ENCODE measurements around the gene KYNU. TPM values are rescaled to one million over a fixed set of nuclear protein-coding genes. Genes with fewer than 3 reads are reported as not detected.
A peak's percentile ranks its signal among the peaks of the same experiment; 100 is the strongest.
"Not testable (repeated sequence)": the region's sequence is repeated elsewhere in the genome, so short reads cannot be mapped to it uniquely, and the experiment has no call there.

KYNU gene
- total and polyA plus RNA-seq, 8 donors = 0.12 to 2.6 (median 0.53) TPM

DNA sequence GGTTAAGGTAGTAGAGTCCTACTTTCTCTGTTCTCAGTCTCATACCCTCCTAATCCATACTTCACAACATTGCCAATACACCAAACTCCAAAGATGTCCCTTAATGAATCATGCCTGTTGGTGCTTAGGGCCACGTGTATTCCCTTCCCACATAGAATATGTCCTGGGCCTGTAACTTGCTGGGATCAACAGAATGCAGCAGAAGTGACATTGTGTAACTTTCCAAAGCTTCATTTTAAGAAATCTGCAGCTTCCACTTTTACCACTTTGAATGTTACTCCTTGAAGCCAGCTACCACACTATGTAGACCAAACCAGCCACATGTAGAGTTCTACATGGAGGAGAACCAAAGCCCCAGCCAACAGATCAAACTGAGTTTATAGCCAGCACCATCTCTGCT, 193.2 kb downstream of the KYNU start:
- FAIRE-seq (no peak), ATAC-seq (peak in 1 of 4 donors; percentile 23), DNase-seq (no peak)
- TF ChIP-seq CTCF (IDR thresholded peaks at IDR 0.05) = no peak
- Histone ChIP-seq H3K9me3 (no peaks in the 10 kb centered on the region), H3K4me1 (no peaks in the 10 kb centered on the region), H3K4me3 (no peak overlapping the region), H3K27ac (no peak overlapping the region), H3K27me3 (no peaks in the 10 kb centered on the region), H3K36me3 (no peaks in the 10 kb centered on the region)
- WGBS, 2 donors = 40 to 54% methylated on average over 1 of the region's 1 CpG
- intact Hi-C loops (cut with DNase I) = no loop called here

- WGBS, 2 donors = 42 to 69% methylated on average over 4 of the region's 4 CpGs
- no peak for TF ChIP-seq CTCF (IDR thresholded peaks at IDR 0.05)
- Histone ChIP-seq H3K27me3 (no peaks in the 10 kb centered on the region), H3K4me1 (no peaks in the 10 kb centered on the region), H3K36me3 (no peaks in the 10 kb centered on the region), H3K4me3 (no peak overlapping the region), H3K9me3 (no peaks in the 10 kb centered on the region), H3K27ac (no peak overlapping the region)
- intact Hi-C loops (cut with DNase I) = no loop called here
- DNase-seq (no peak), FAIRE-seq (no peak), ATAC-seq (no peak)
Measured at GRCh38 chr2:143071185-143071876, 193.9 kb downstream of the KYNU start.

DNA sequence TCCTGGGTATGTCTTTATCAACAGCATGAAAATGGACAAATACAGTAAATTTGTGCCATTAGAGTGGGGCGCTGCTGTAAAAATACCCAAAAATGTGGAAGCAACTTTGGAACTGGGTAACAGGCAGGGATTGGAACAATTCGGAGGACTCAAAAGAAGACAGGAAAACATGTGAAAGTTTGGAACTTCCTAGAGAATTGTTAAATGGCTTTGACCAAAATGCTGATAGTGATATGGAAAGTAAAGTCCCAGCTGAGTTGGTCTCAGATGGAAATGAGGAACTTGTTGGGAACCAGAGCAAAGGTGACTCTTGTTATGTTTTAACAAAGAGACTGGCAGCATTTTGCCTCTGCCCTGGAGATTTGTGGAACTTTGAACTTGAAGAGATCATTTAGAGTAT, 197.4 kb downstream of the KYNU start:
- DNase-seq; FAIRE-seq; H3K4me3 ChIP-seq; H3K9me3 ChIP-seq; H3K4me1 ChIP-seq; H3K27ac ChIP-seq; H3K27me3 ChIP-seq; H3K36me3 ChIP-seq; ATAC-seq; intact Hi-C loops (cut with DNase I): not testable (repeated sequence)
- 67 to 79% methylated on average over 2 of the region's 2 CpGs for WGBS, 2 donors

DNA sequence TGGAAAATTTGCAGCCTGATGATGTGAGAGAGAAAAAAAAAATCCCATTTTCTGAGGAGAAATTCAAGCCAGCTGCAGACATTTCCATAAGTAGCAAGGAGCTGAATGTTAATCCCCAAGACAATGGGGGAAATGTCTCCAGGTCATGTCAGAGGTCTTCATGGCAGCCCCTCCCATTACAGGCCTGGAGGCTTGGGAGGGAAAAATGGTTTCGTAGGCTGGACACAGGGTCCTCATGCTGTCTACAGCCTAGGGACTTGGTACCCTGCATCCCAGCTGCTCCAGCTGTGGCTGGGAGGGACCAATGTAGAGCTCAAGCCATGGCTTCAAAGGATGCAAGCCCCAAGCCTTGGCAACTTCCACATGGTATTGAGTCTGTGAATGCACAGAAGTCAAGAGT, 198.2 kb downstream of the KYNU start:
- no peaks in the 10 kb centered on the region for H3K4me1 ChIP-seq
- 74 to 76% methylated on average over 1 of the region's 1 CpG for WGBS, 2 donors
- H3K36me3 ChIP-seq = no peaks in the 10 kb centered on the region
- TF ChIP-seq CTCF (IDR thresholded peaks at IDR 0.05) = no peak
- no peak overlapping the region for H3K27ac ChIP-seq
- no peak for DNase-seq
- intact Hi-C loops (cut with DNase I) = no loop called here
- no peaks in the 10 kb centered on the region for H3K9me3 ChIP-seq
- H3K4me3 ChIP-seq = no peak overlapping the region
- H3K27me3 ChIP-seq = no peaks in the 10 kb centered on the region
- FAIRE-seq = no peak
- no peak for ATAC-seq

GRCh38 chr2:143078104-143078503, 200.6 kb downstream of the KYNU start:
- ATAC-seq = no peak
- no peak for DNase-seq
- intact Hi-C loops (cut with DNase I) = no loop called here
- Histone ChIP-seq H3K27me3 (no peaks in the 10 kb centered on the region), H3K27ac (no peak overlapping the region), H3K36me3 (no peaks in the 10 kb centered on the region), H3K4me3 (no peak overlapping the region), H3K9me3 (no peaks in the 10 kb centered on the region), H3K4me1 (no peaks in the 10 kb centered on the region)
- no peak for TF ChIP-seq CTCF (IDR thresholded peaks at IDR 0.05)
- FAIRE-seq = no peak
